DND-41 (cell line): ENCODE measurements around the gene SEL1L.

Source experiments
- CTCF ChIP-seq: IDR thresholded peaks from 2 replicates; pipeline ENCODE4 v1.5.1; 2012; ENCODE audit warnings: borderline replicate concordance, low read length, moderate library complexity, mild to moderate bottlenecking; ENCODE audit not compliant: poor library complexity, severe bottlenecking; ENCODE audit errors: extremely low read depth
- EZH2 ChIP-seq: IDR thresholded peaks from 3 replicates; pipeline ENCODE4 v1.6.1; 2012; ENCODE audit warnings: borderline replicate concordance, low read depth, mild to moderate bottlenecking, moderate library complexity, low read length, inconsistent platforms; ENCODE audit not compliant: severe bottlenecking

- TF ChIP-seq EZH2 (no peak), CTCF (no peak)
Observed at GRCh38 chr14:81536241-81536771, 2.7 kb upstream of the SEL1L start.
